T-helper 17 cell (primary cell): Measurements from ENCODE around the gene AOAH. TPM values are rescaled to one million over a fixed set of nuclear protein-coding genes. Genes with fewer than 3 reads are reported as not detected.

Experiments used
- ATAC-seq: fragments of 150-1000 bp; cut with Tn5 transposase; 2 replicates; pipeline ENCODE4 v1.10.0; 2021; ENCODE audit warnings: mild to moderate bottlenecking, moderate library complexity
- DNase-seq, 3 donors: peaks; one replicate each; pipeline versions ENCODE4 v3.0.0 to v3.0.0-alpha.2; 2020 to 2021
- H3K9me3 ChIP-seq: one replicate; pipeline ENCODE4 v1.7.0; 2013; ENCODE audit warnings: low read length, mild to moderate bottlenecking; ENCODE audit not compliant: control insufficient read depth, poor library complexity, severe bottlenecking
- H3K27ac Mint-ChIP-seq: one replicate; pipeline ENCODE4 v1.8.0; 2022; ENCODE audit warnings: mild to moderate bottlenecking, moderate library complexity, mixed read lengths
- H3K27me3 Mint-ChIP-seq: one replicate; pipeline ENCODE4 v1.8.0; 2022; ENCODE audit warnings: mixed read lengths
- H3K36me3 Mint-ChIP-seq: one replicate; pipeline ENCODE4 v1.8.0; 2022; ENCODE audit warnings: low read depth, mixed read lengths
- H3K4me1 Mint-ChIP-seq: one replicate; pipeline ENCODE4 v1.8.0; 2022; ENCODE audit warnings: mild to moderate bottlenecking, mixed read lengths
- H3K4me3 Mint-ChIP-seq: one replicate; pipeline ENCODE4 v1.8.0; 2022; ENCODE audit warnings: mild to moderate bottlenecking, moderate library complexity, mixed read lengths
- total RNA-seq, 4 donors: library from RNA in 2 of 4; stranded (reverse) in 2 of 4; gene quantifications; one replicate each; pipeline ENCODE4 v1.2.3 and lab custom pipeline; 2022 to 2026

AOAH gene
- total RNA-seq, 2 donors from 2014 or later = 2.6 to 7.0 TPM

GRCh38 chr7:36617408-36617807 lies 106.9 kb downstream of the AOAH start:
- Mint-ChIP-seq H3K36me3 (peaks cover 7% of the 10 kb centered on the region), H3K27ac (no peak overlapping the region), H3K4me1 (peaks cover 16% of the 10 kb centered on the region), H3K4me3 (no peak overlapping the region), H3K27me3 (peaks cover 9% of the 10 kb centered on the region)
- DNase-seq (no peak), ATAC-seq (no peak)
- H3K9me3 ChIP-seq = no peaks in the 10 kb centered on the region

DNA sequence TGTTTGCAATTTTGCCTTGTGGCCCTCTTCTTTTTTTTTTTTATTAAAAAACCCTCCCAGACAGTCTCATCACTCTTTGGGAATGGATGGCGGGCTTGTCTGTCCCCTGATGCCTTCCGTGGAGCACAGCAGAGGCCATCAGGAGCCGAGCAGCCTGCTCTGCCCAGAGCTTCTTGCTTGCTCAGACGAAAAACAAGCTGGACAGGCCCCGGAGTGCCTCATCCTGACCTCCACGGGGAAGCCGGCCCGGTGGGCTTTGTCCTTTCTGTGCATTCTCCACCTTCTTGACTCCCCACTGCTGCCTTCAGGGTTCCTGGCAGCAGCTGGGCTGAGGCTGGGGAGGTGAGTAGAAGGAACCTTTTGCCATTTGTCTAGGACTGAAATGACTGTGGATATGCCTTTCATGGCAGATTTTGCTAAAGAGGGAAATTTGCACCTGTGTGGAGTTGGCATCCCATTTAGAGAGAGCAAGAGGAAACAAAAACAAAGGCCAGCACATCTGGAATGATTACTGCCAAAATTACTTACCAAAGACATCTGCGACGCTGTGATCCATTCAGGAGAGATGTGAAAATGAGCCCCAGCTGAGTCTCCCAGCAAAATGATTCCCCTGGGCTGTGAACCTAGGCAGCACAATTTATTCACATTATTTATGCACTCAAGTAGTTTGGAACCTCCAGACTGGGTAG lies 108.3 kb downstream of the AOAH start:
- Mint-ChIP-seq H3K27ac (no peak overlapping the region), H3K36me3 (peaks cover 7% of the 10 kb centered on the region), H3K27me3 (peaks cover 11% of the 10 kb centered on the region), H3K4me3 (no peak overlapping the region), H3K4me1 (peaks cover 6% of the 10 kb centered on the region)
- DNase-seq (no peak), ATAC-seq (no peak)
- H3K9me3 ChIP-seq = no peaks in the 10 kb centered on the region

DNA sequence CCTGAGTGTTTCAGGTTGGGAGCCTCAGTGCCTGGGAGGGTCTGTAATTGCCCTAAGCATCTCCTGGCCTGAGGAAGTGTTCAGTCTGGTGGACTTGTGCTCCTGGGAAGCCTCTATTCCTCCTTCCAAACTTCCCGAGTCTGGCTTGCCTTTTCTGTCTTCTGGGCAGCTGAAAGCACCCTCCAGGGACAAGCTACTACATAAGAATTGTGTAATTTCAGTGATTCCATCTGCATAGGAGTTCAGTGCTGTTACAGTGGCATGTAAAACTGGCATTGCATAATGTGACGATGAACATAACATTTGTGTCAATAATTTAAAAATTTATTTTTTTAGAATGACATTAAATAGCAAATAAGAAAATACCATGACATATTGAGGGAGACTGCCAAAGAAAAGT lies 109.3 kb downstream of the AOAH start:
- ATAC-seq = no peak
- H3K27me3 Mint-ChIP-seq = peaks cover 15% of the 10 kb centered on the region
- peaks cover 6% of the 10 kb centered on the region for H3K4me1 Mint-ChIP-seq
- H3K36me3 Mint-ChIP-seq = peaks cover 7% of the 10 kb centered on the region
- no peaks in the 10 kb centered on the region for H3K9me3 ChIP-seq
- H3K27ac Mint-ChIP-seq = no peak overlapping the region
- H3K4me3 Mint-ChIP-seq = no peak overlapping the region
- DNase-seq = no peak

GRCh38 chr7:36613031-36613614 lies 111.2 kb downstream of the AOAH start:
- H3K36me3 Mint-ChIP-seq = peaks cover 7% of the 10 kb centered on the region
- no peak for ATAC-seq
- no peaks in the 10 kb centered on the region for H3K9me3 ChIP-seq
- peak overlapping the region; percentile 45 for H3K4me3 Mint-ChIP-seq
- H3K4me1 Mint-ChIP-seq = peaks cover 7% of the 10 kb centered on the region
- H3K27me3 Mint-ChIP-seq = peaks cover 25% of the 10 kb centered on the region
- DNase-seq = no peak
- no peak overlapping the region for H3K27ac Mint-ChIP-seq

- Mint-ChIP-seq H3K27me3 (peaks cover 29% of the 10 kb centered on the region), H3K36me3 (peaks cover 8% of the 10 kb centered on the region), H3K4me1 (peaks cover 13% of the 10 kb centered on the region), H3K27ac (no peak overlapping the region), H3K4me3 (no peak overlapping the region)
- DNase-seq (no peak), ATAC-seq (no peak)
- no peaks in the 10 kb centered on the region for H3K9me3 ChIP-seq
Measured at GRCh38 chr7:36611703-36612102, 112.6 kb downstream of the AOAH start.

- DNase-seq (no peak), ATAC-seq (no peak)
- Mint-ChIP-seq H3K36me3 (peaks cover 2% of the 10 kb centered on the region), H3K27me3 (peaks cover 25% of the 10 kb centered on the region), H3K27ac (no peak overlapping the region), H3K4me3 (no peak overlapping the region), H3K4me1 (peaks cover 10% of the 10 kb centered on the region)
- no peaks in the 10 kb centered on the region for H3K9me3 ChIP-seq
Measured at GRCh38 chr7:36607721-36608095, 116.6 kb downstream of the AOAH start.

DNA sequence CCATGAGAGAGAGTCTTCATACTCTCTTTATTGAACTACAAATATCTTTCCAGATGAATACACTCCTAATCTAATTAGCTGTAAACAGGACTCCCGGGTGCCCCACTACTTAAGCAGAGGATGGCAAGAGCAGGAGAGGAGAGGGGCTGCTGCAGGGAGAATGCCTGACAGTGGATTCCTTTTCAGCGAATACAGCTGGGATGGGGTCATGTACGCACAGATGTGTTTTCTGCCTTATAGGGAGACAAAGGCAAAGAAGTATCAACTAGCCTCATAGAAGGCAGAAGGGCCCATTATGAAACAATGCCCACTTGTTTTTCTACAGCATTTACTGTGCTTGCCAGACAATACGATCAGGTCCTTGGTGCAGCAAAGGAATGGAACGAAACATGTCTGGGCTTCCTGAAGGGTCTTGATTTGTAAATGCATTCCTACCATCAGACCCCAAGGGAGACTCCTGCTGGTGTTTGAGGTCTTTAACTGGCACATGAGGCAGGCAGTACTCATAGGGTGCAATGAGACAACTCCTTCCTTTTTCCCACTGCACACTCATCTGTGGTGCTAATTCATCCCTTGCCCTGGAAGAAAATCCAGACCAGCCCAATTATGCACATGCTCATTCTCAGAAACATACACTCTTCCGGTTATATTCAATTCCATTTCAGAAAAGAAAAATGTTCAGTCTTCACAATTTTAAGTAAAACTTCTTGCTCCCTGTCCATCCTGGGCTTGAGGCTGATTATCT lies 117.1 kb downstream of the AOAH start:
- Mint-ChIP-seq H3K4me1 (peaks cover 10% of the 10 kb centered on the region), H3K27me3 (peaks cover 25% of the 10 kb centered on the region), H3K4me3 (no peak overlapping the region), H3K27ac (no peak overlapping the region), H3K36me3 (peaks cover 2% of the 10 kb centered on the region)
- ATAC-seq (no peak), DNase-seq (no peak)
- H3K9me3 ChIP-seq = no peaks in the 10 kb centered on the region

GRCh38 chr7:36606153-36606975 lies 117.9 kb downstream of the AOAH start:
- Mint-ChIP-seq H3K27me3 (peaks cover 25% of the 10 kb centered on the region), H3K4me3 (no peak overlapping the region), H3K27ac (no peak overlapping the region), H3K36me3 (peaks cover 2% of the 10 kb centered on the region), H3K4me1 (peaks cover 10% of the 10 kb centered on the region)
- DNase-seq (no peak), ATAC-seq (no peak)
- no peaks in the 10 kb centered on the region for H3K9me3 ChIP-seq

- ATAC-seq = no peak
- peaks cover 13% of the 10 kb centered on the region for H3K4me1 Mint-ChIP-seq
- H3K36me3 Mint-ChIP-seq = peaks cover 2% of the 10 kb centered on the region
- H3K27ac Mint-ChIP-seq = peak overlapping the region; percentile 51
- H3K9me3 ChIP-seq = no peaks in the 10 kb centered on the region
- no peak for DNase-seq
- H3K4me3 Mint-ChIP-seq = no peak overlapping the region
- H3K27me3 Mint-ChIP-seq = peaks cover 19% of the 10 kb centered on the region
Measured at GRCh38 chr7:36605261-36606051, 118.8 kb downstream of the AOAH start.

DNA sequence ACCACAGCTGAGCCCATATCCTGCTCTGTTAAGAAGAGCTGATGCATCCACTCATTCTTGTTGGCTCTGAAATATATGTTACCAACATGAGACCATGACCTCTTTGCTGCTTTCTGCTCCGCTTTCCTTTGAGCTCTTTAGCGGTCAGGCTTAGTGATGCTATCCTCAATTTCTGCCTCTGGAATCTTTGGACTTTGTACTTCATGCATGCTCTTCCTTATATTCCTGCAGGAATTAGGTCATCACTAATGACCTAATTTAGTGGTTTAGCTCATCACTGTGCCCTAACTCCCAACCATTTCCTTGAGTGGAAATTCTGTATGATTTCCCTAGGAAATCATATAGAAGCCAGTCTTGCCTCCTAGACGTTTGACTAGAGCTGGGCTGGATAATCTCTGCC lies 119.5 kb downstream of the AOAH start:
- no peak for ATAC-seq
- no peak overlapping the region for H3K4me3 Mint-ChIP-seq
- H3K27ac Mint-ChIP-seq = no peak overlapping the region
- peaks cover 2% of the 10 kb centered on the region for H3K36me3 Mint-ChIP-seq
- H3K27me3 Mint-ChIP-seq = peaks cover 19% of the 10 kb centered on the region
- no peaks in the 10 kb centered on the region for H3K9me3 ChIP-seq
- H3K4me1 Mint-ChIP-seq = peaks cover 13% of the 10 kb centered on the region
- no peak for DNase-seq

DNA sequence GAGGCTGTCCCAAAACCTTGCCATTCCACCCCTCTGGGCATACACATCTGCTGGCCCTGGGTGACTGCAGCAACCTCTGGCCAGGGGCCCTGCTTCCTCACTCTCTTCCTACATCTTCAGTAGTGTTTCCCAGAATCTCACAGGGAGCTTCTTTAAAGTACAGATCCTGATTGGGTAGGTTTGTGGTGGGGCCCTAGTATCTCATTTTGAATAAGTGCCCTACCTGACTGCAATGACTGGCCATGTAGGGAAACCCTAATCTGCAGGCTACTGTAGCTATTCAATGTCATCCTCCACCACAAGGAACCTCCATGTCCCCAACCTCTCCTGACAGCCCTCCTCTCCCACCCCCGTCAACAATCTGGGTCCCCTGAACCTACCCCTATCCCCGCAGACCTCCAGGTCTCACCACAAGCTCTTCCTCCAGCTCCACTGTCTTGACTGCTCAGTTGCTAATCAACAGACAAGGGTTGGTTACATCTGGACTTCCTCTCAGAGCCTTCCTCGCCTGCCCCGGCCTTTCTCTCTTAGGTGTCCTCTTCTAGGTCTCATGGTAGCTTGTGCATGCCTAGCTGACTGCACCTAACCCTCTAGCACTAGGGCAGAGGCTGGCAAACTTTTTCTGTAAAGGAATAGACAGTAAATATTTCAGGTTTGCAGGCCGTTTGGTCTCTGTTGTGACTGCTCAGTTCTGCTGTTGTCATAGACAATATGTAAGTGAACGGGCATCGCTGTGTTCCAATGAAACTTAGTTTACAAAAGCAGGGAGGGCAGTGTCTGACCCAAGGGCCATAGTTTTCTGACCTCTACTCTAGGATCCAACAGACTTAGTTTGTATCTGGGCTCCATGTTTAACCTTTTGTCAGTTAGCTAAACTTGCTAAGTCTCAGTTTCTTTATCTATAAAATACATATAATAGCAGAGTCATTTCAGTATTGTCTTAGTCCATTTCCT lies 121.1 kb downstream of the AOAH start:
- Mint-ChIP-seq H3K27ac (peak overlapping the region; percentile 35), H3K4me3 (no peak overlapping the region), H3K4me1 (peaks cover 11% of the 10 kb centered on the region), H3K27me3 (peaks cover 9% of the 10 kb centered on the region), H3K36me3 (peaks cover 2% of the 10 kb centered on the region)
- DNase-seq (no peak), ATAC-seq (no peak)
- H3K9me3 ChIP-seq = no peaks in the 10 kb centered on the region

- no peaks in the 10 kb centered on the region for H3K9me3 ChIP-seq
- H3K4me1 Mint-ChIP-seq = peaks cover 9% of the 10 kb centered on the region
Measured at GRCh38 chr7:36602511-36602910, 121.8 kb downstream of the AOAH start.

More at GRCh38 chr7:36602511-36602910, 121.8 kb downstream of the AOAH start:
- DNase-seq (no peak), ATAC-seq (no peak)
- H3K27me3 Mint-ChIP-seq = peaks cover 9% of the 10 kb centered on the region
- peaks cover 2% of the 10 kb centered on the region for H3K36me3 Mint-ChIP-seq
- H3K4me3 Mint-ChIP-seq = no peak overlapping the region
- H3K27ac Mint-ChIP-seq = no peak overlapping the region
